Gastroesophageal sphincter (tissue), 4 donors: ENCODE results near the gene BMP15. TPM values are rescaled to one million over a fixed set of nuclear protein-coding genes. Genes with fewer than 3 reads are reported as not detected.

Experiments
- ATAC-seq: fragments of 150-250 bp; one replicate; pipeline ENCODE4 v1.9.1; 2016; ENCODE audit warnings: mild to moderate bottlenecking, moderate library complexity
- H3K27ac ChIP-seq, 4 donors: fragments of 200-600 bp; sonication (generic) in 3 of 4; 1 replicate in 3 of 4; 2 replicates in 1 of 4; pipeline ENCODE4 v1.5.1; 2016 to 2019
- H3K27me3 ChIP-seq: fragments of 200-600 bp; sonication (generic); one replicate; pipeline ENCODE4 v1.5.1; 2019
- H3K36me3 ChIP-seq, 2 donors: fragments of 200-600 bp; sonication (generic); one replicate each; pipeline ENCODE4 v1.5.1; 2019; ENCODE audit warnings: control low read depth in 1 of 2
- H3K4me1 ChIP-seq, 3 donors: fragments of 200-600 bp; sonication (generic); 1 replicate in 2 of 3; 2 replicates in 1 of 3; pipeline ENCODE4 v1.5.1; 2016 to 2019; ENCODE audit warnings: control low read depth in 2 of 3
- H3K4me3 ChIP-seq, 2 donors: fragments of 200-600 bp; sonication (generic); one replicate each; pipeline ENCODE4 v1.5.1; 2019; ENCODE audit warnings: mild to moderate bottlenecking in 1 of 2, moderate library complexity in 1 of 2
- H3K9me3 ChIP-seq, 3 donors: fragments of 200-600 bp; sonication (generic); one replicate each; pipeline ENCODE4 v1.5.1; 2017 to 2019; ENCODE audit warnings: control low read depth in 2 of 3
- CTCF ChIP-seq, 4 experiments: fragments of 200-600 bp in 2 of 4; fragments of 450-650 bp in 2 of 4; sonication (generic) in 1 of 4; IDR thresholded peaks; one replicate each; pipeline ENCODE4 v1.5.1; 2017 to 2019; ENCODE audit warnings: antibody characterized with exemption in 4 of 4, mild to moderate bottlenecking in 2 of 4, moderate library complexity in 2 of 4
- EP300 ChIP-seq: sonication (generic); formaldehyde crosslinking; IDR thresholded peaks from one replicate; pipeline ENCODE4 v1.6.1; 2017; ENCODE audit warnings: antibody characterized with exemption, mild to moderate bottlenecking
- POLR2A ChIP-seq, 2 donors: fragments of 450-650 bp; IDR thresholded peaks; one replicate each; pipeline ENCODE4 v1.6.1; 2017; ENCODE audit warnings: antibody characterized with exemption in 2 of 2, mild to moderate bottlenecking in 2 of 2, moderate library complexity in 1 of 2
- POLR2AphosphoS5 ChIP-seq: sonication (generic); formaldehyde crosslinking; IDR thresholded peaks from one replicate; pipeline ENCODE4 v1.6.1; 2017; ENCODE audit warnings: antibody characterized with exemption
- WGBS, 2 donors: methylation state at CpG; one replicate each; pipeline ENCODE4 v1.1.5; 2018; ENCODE audit warnings: low coverage in 1 of 2; 5-methylcytosine and 5-hydroxymethylcytosine counted together
- total RNA-seq, 4 donors: library from RNA; depleted of rRNA; stranded (reverse); fragments of >200 nt; gene quantifications; one replicate each; pipeline ENCODE4 v1.1.0, GENCODE V29; 2016

BMP15 gene
- total RNA-seq, 4 donors from 2014 or later: not detected

GRCh38 chrX:50962156-50962555 lies 51.6 kb downstream of the BMP15 start:
- Histone ChIP-seq H3K4me3 (no peak overlapping the region), H3K27me3 (no peaks in the 10 kb centered on the region), H3K9me3 (no peaks in the 10 kb centered on the region), H3K27ac (no peak overlapping the region), H3K4me1 (no peaks in the 10 kb centered on the region), H3K36me3 (no peaks in the 10 kb centered on the region)
- TF ChIP-seq CTCF (IDR thresholded peaks at IDR 0.05) (no peak), POLR2A (IDR thresholded peaks at IDR 0.05) (no peak), POLR2AphosphoS5 (no peak), EP300 (no peak)
- ATAC-seq: no peak
- WGBS, 2 donors: 63 to 100% methylated on average over 2 to 3 of the region's 3 CpGs

GRCh38 chrX:50963842-50964241 lies 53.3 kb downstream of the BMP15 start:
- Histone ChIP-seq H3K36me3 (no peaks in the 10 kb centered on the region), H3K9me3 (no peaks in the 10 kb centered on the region), H3K4me1 (no peaks in the 10 kb centered on the region), H3K4me3 (no peak overlapping the region), H3K27me3 (no peaks in the 10 kb centered on the region), H3K27ac (no peak overlapping the region)
- no peak for TF ChIP-seq POLR2AphosphoS5
- no peak for TF ChIP-seq POLR2A (IDR thresholded peaks at IDR 0.05)
- TF ChIP-seq EP300: no peak
- TF ChIP-seq CTCF (IDR thresholded peaks at IDR 0.05): no peak
- no peak for ATAC-seq

Other genes starting within 250 kb of the BMP15 start
- gene SHROOM4, start 96.5 kb upstream of the BMP15 start, total RNA-seq: 10 to 100 TPM in 3 of 4 donors, 1 to 10 TPM in 1; 8.6 to 15.1 (median 10.8) TPM